Brain microvascular endothelial cell (primary cell): ENCODE measurements around the gene PKD1.

ENCODE experiments used
- DNase-seq: peaks from one replicate; pipeline ENCODE4 v3.0.0-alpha.2; 2020
- H3K27ac ChIP-seq: fragments of 250-450 bp; sonication (Bioruptor Pico); 2 replicates; pipeline ENCODE4 v1.5.1; 2020; ENCODE audit warnings: mild to moderate bottlenecking, moderate library complexity
- H3K27me3 ChIP-seq: fragments of 250-450 bp; sonication (Bioruptor Pico); replicated peaks from 2 replicates; pipeline ENCODE4 v1.5.1; 2020; ENCODE audit warnings: mild to moderate bottlenecking
- H3K36me3 ChIP-seq: fragments of 250-450 bp; sonication (Bioruptor Pico); replicated peaks from 2 replicates; pipeline ENCODE4 v1.5.1; 2020; ENCODE audit warnings: mild to moderate bottlenecking
- H3K4me3 ChIP-seq: 2 replicates; pipeline ENCODE4 v1.5.1; 2011; ENCODE audit warnings: low read depth, mild to moderate bottlenecking, control low read depth, low read length, moderate library complexity
- CTCF ChIP-seq: IDR thresholded peaks from 2 replicates; pipeline ENCODE4 v1.5.1; 2011; ENCODE audit warnings: low read depth, mild to moderate bottlenecking, moderate library complexity, low read length, control low read depth, inconsistent platforms; ENCODE audit errors: missing control alignments
- in situ Hi-C: cut with HindIII; loops from 2 replicates; pipeline ENCODE4 v1.10.0; 2017; ENCODE audit warnings: low sequenced_read_pairs, low pct_ligation_motif_present

The PKD1 gene

DNA sequence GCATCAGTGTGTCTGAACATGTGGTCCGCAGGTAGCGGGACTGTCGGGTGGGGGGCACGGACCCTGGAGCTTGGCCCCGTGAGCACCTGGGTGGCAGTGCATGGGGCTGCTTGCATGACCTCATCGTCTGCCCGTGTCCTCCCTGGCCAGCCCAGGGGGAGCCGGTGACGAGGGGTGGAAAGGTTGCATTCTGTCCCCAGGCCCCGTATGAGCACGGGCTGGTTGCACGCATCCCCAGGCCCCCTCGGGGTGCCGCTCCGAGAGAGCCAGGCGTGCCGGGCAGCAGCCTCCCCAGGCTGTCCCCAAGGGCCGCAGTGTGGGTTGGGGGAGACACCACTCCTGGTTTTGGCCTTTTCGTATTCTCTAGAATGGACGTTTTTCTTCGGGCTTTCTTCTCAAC lies 58.0 kb downstream of the PKD1 start:
- in situ Hi-C loops = loop anchor here (5.0 to 10.0 kb wide), 2 partner anchors 40 to 87 kb away; no protein-coding TSS in a partner anchor
- Histone ChIP-seq H3K27me3 (no peaks in the 10 kb centered on the region), H3K36me3 (peaks cover 71% of the 10 kb centered on the region), H3K27ac (no peak overlapping the region), H3K4me3 (no peak overlapping the region)
- no peak for DNase-seq
- no peak for TF ChIP-seq CTCF

DNA sequence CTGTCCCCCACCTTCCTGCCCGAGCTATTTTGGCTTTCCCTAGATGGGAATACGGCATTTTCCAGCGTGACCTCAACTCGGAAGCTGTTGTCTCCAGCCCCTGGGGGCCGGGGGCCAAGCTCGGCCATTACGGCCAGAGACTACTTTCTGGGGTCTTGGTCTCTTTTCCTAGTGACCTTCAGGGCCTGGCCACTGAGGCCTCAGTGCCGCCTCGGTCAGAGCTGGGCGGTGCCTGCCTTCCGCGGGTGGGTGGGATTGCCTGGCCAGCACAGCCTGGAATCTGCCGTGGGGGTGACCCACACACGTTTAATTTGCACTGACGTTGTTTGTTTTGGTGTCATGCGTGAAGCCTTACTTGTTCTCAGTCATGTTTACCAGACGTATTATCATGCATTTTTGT lies 58.7 kb downstream of the PKD1 start:
- no peaks in the 10 kb centered on the region for H3K27me3 ChIP-seq
- in situ Hi-C loops = loop anchor here (5.0 to 10.0 kb wide), 2 partner anchors 40 to 88 kb away; no protein-coding TSS in a partner anchor
- no peak overlapping the region for H3K4me3 ChIP-seq
- DNase-seq = no peak
- peaks cover 70% of the 10 kb centered on the region for H3K36me3 ChIP-seq
- H3K27ac ChIP-seq = no peak overlapping the region
- no peak for TF ChIP-seq CTCF

DNA sequence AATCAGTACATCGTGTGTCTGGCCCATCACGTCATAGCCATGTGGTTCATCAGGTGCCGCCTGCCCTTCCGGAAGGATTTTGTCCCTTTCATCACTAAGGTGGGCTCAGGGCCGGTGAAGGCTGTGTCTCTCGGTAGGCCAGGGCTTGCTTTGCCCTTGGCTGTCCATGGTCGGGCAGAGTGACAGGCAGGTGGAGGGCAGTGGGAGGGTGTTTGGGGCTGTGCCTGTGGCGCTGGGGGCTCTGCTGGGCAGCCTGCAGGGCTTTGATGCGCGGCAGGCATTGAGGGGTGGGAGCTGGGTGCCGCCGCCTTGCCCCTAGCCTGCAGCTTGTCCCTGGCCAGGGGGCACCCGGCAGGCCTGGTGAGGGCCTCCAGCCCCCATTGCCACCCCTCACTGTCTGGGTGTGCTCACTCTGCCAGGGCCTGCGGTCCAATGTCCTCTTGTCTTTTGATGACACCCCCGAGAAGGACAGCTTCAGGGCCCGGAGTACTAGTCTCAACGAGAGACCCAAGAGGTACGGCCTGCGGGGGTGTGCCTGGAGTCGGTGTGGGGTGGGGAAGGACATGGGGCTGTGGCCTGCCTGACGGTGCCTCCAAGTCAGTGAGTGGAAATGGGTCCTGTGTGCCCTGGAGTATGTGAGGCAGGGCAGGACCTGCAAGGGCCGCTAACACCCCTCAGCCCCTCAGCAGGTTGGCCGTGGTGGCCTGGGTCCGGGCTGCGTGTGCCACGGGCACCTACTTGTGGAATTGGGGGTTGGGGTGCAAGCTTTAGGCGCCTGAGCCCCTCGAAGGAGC lies 59.4 kb downstream of the PKD1 start:
- no peaks in the 10 kb centered on the region for H3K27me3 ChIP-seq
- H3K36me3 ChIP-seq = peaks cover 65% of the 10 kb centered on the region
- in situ Hi-C loops = loop anchor here (5.0 to 10.0 kb wide), 2 partner anchors 39 to 89 kb away; no protein-coding TSS in a partner anchor

GRCh38 chr16:2075631-2076030 lies 60.1 kb downstream of the PKD1 start:
- DNase-seq = no peak
- Histone ChIP-seq H3K36me3 (peaks cover 65% of the 10 kb centered on the region), H3K27ac (no peak overlapping the region), H3K27me3 (no peaks in the 10 kb centered on the region), H3K4me3 (no peak overlapping the region)
- in situ Hi-C loops = loop anchor here (5.0 to 10.0 kb wide), 2 partner anchors 38 to 89 kb away; no protein-coding TSS in a partner anchor
- no peak for TF ChIP-seq CTCF

More for the DNA sequence above, 59.4 kb downstream of the PKD1 start:
- no peak for DNase-seq
- no peak overlapping the region for H3K4me3 ChIP-seq
- no peak overlapping the region for H3K27ac ChIP-seq
- TF ChIP-seq CTCF = no peak

DNA sequence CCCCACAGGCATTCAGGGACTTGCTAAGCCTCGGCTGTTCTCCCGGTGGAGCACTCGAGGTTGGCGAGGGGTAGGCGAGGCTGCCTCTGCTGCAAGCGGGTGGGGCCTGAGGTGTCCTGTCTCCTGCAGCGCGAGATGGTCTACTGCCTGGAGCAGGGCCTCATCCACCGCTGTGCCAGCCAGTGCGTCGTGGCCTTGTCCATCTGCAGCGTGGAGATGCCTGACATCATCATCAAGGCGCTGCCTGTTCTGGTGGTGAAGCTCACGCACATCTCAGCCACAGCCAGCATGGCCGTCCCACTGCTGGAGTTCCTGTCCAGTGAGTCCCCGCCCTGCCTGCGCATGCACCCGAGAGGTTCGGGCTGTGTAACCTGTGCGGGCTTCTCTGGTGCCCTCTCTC lies 61.6 kb downstream of the PKD1 start:
- DNase-seq = no peak
- TF ChIP-seq CTCF = no peak

More for the DNA sequence above, 61.6 kb downstream of the PKD1 start:
- Histone ChIP-seq H3K36me3 (peaks cover 67% of the 10 kb centered on the region), H3K27me3 (no peaks in the 10 kb centered on the region), H3K27ac (no peak overlapping the region), H3K4me3 (no peak overlapping the region)
- in situ Hi-C loops = loop anchor here (10.0 kb wide), 1 partner anchor 91 kb away; no protein-coding TSS in a partner anchor
